Measurements from ENCODE around the gene PTPA.

The PTPA gene

GRCh38 chr9:129138144-129138462 is 26.9 kb downstream of the PTPA start:
- TF ChIP-seq CTCF (conservative IDR thresholded peaks at IDR 0.05; ENCODE audit: low read depth, low read length) = no peak
- DNase-seq (ENCODE audit: low read depth) = no peak
- no peak overlapping the region for H3K4me3 ChIP-seq (ENCODE audit: low read depth, low read length)

GRCh38 chr9:129138476-129139232 is 27.4 kb downstream of the PTPA start:
- no peak overlapping the region for H3K4me3 ChIP-seq (ENCODE audit: low read depth, low read length)
- DNase-seq (ENCODE audit: low read depth) = peak; percentile 36
- TF ChIP-seq CTCF (conservative IDR thresholded peaks at IDR 0.05; ENCODE audit: low read depth, low read length) = no peak

GRCh38 chr9:129139233-129139992 is 28.2 kb downstream of the PTPA start:
- TF ChIP-seq CTCF (conservative IDR thresholded peaks at IDR 0.05; ENCODE audit: low read depth, low read length) = peak; percentile 83
- DNase-seq (ENCODE audit: low read depth) = peak; percentile 91
- peak overlapping the region; percentile 45 for H3K4me3 ChIP-seq (ENCODE audit: low read depth, low read length)

- peak overlapping the region; percentile 47 for H3K4me3 ChIP-seq (ENCODE audit: low read depth, low read length)
- no peak for TF ChIP-seq CTCF (conservative IDR thresholded peaks at IDR 0.05; ENCODE audit: low read depth, low read length)
- peak; percentile 100 for DNase-seq (ENCODE audit: low read depth)
These were observed 28.8 kb downstream of the PTPA start for GRCh38 chr9:129139993-129140396.

- DNase-seq (ENCODE audit: low read depth) = peak; percentile 66
- TF ChIP-seq CTCF (conservative IDR thresholded peaks at IDR 0.05; ENCODE audit: low read depth, low read length) = no peak
- peak overlapping the region; percentile 47 for H3K4me3 ChIP-seq (ENCODE audit: low read depth, low read length)
These were observed 29.3 kb downstream of the PTPA start for GRCh38 chr9:129140397-129141065.

GRCh38 chr9:129141066-129142041 is 30.1 kb downstream of the PTPA start:
- peak; percentile 94 for DNase-seq (ENCODE audit: low read depth)
- no peak for TF ChIP-seq CTCF (conservative IDR thresholded peaks at IDR 0.05; ENCODE audit: low read depth, low read length)
- peak overlapping the region; percentile 47 for H3K4me3 ChIP-seq (ENCODE audit: low read depth, low read length)
